ENCODE measurements around the gene GAREM2.
"Not testable (repeated sequence)": the region's sequence is repeated elsewhere in the genome, so short reads cannot be mapped to it uniquely, and the experiment has no call there.

Gene GAREM2

GRCh38 chr2:26172871-26173775 is at the start of gene GAREM2:
Gene GAREM2 (plus strand): TSS chr2:26173088. CDS start chr2:26173221, 133 bp downstream.
- no peak for DNase-seq

GRCh38 chr2:26123426-26123825 is 49.5 kb upstream of the GAREM2 start:
- no peak for DNase-seq

- DNase-seq: no peak
Measured at GRCh38 chr2:26126074-26126473, 46.8 kb upstream of the GAREM2 start.

GRCh38 chr2:26128176-26128575 is 44.7 kb upstream of the GAREM2 start:
- DNase-seq: no peak

GRCh38 chr2:26130763-26131162 is 42.1 kb upstream of the GAREM2 start:
- no peak for DNase-seq

GRCh38 chr2:26136451-26136850 is 36.4 kb upstream of the GAREM2 start:
- no peak for DNase-seq

GRCh38 chr2:26139269-26140183 is 33.4 kb upstream of the GAREM2 start:
- DNase-seq: no peak

GRCh38 chr2:26141145-26141769 is 31.6 kb upstream of the GAREM2 start:
- no peak for DNase-seq

GRCh38 chr2:26144031-26144430 is 28.9 kb upstream of the GAREM2 start:
- no peak for DNase-seq

GRCh38 chr2:26144953-26145680 is 27.8 kb upstream of the GAREM2 start:
- DNase-seq: no peak

- DNase-seq: no peak
Measured at GRCh38 chr2:26148501-26148900, 24.4 kb upstream of the GAREM2 start.

GRCh38 chr2:26150243-26150642 is 22.6 kb upstream of the GAREM2 start:
- DNase-seq: no peak

GRCh38 chr2:26157580-26157979 is 15.3 kb upstream of the GAREM2 start:
- DNase-seq: no peak

- no peak for DNase-seq
Measured at GRCh38 chr2:26161926-26162325, 11.0 kb upstream of the GAREM2 start.

GRCh38 chr2:26162963-26163362 is 9.9 kb upstream of the GAREM2 start:
- DNase-seq: no peak

- no peak for DNase-seq
Measured at GRCh38 chr2:26164231-26164630, 8.7 kb upstream of the GAREM2 start.

- no peak for DNase-seq
Measured at GRCh38 chr2:26164641-26165211, 8.2 kb upstream of the GAREM2 start.

GRCh38 chr2:26165403-26165802 is 7.5 kb upstream of the GAREM2 start:
- no peak for DNase-seq

GRCh38 chr2:26166541-26166940 is 6.3 kb upstream of the GAREM2 start:
- not testable (repeated sequence) for DNase-seq

GRCh38 chr2:26168785-26169184 is 4.1 kb upstream of the GAREM2 start:
- DNase-seq: no peak

GRCh38 chr2:26169226-26169625 is 3.7 kb upstream of the GAREM2 start:
- no peak for DNase-seq

Data from NCI-H1048 (cell line).